IPS DF 6.9 (cell line): ENCODE data around the gene NKD1.

ENCODE experiments used
- DNase-seq: peaks from one replicate; pipeline ENCODE4 v3.0.0-alpha.2; 2013; ENCODE audit warnings: low read depth, low spot score
- H3K27ac ChIP-seq: one replicate; pipeline ENCODE4 v1.5.1; 2013; ENCODE audit warnings: low read length, control low read depth
- H3K27me3 ChIP-seq: 2 replicates; pipeline ENCODE4 v1.6.1; 2013; ENCODE audit warnings: mild to moderate bottlenecking, low read length; ENCODE audit not compliant: control insufficient read depth, insufficient read depth
- H3K36me3 ChIP-seq: 2 replicates; pipeline ENCODE4 v1.6.1; 2013; ENCODE audit warnings: low read length; ENCODE audit not compliant: control insufficient read depth, insufficient read depth
- H3K4me1 ChIP-seq: 2 replicates; pipeline ENCODE4 v1.6.1; 2013; ENCODE audit warnings: low read length; ENCODE audit not compliant: control insufficient read depth, insufficient read depth
- H3K4me3 ChIP-seq: 2 replicates; pipeline ENCODE4 v1.5.1; 2013; ENCODE audit warnings: mild to moderate bottlenecking, low read length
- H3K9me3 ChIP-seq: 2 replicates; pipeline ENCODE4 v1.6.1; 2013; ENCODE audit warnings: low read length, inconsistent platforms; ENCODE audit not compliant: control insufficient read depth, insufficient read depth
- WGBS: extraction: QIAGEN DNeasy Blood & Tissue Kit; methylation state at CpG from one replicate; pipeline ENCODE4 v1.1.7; 2013; ENCODE audit warnings: mixed read lengths, missing lambda C conversion rate; ENCODE audit not compliant: insufficient read length, insufficient coverage; 5-methylcytosine and 5-hydroxymethylcytosine counted together

NKD1 gene

GRCh38 chr16:50520451-50521245, 27.5 kb upstream of the NKD1 start:
- H3K4me3 ChIP-seq = no peak overlapping the region
- no peak for DNase-seq
- H3K27me3 ChIP-seq = no peaks in the 10 kb centered on the region
- H3K9me3 ChIP-seq = no peaks in the 10 kb centered on the region
- no peaks in the 10 kb centered on the region for H3K36me3 ChIP-seq
- no CpG with 5 or more reads among the region's 6 CpGs for WGBS
- H3K4me1 ChIP-seq = no peaks in the 10 kb centered on the region
- no peak overlapping the region for H3K27ac ChIP-seq

GRCh38 chr16:50521246-50521900, 26.8 kb upstream of the NKD1 start:
- Histone ChIP-seq H3K9me3 (no peaks in the 10 kb centered on the region), H3K27ac (no peak overlapping the region), H3K4me3 (no peak overlapping the region), H3K36me3 (no peaks in the 10 kb centered on the region), H3K27me3 (no peaks in the 10 kb centered on the region), H3K4me1 (no peaks in the 10 kb centered on the region)
- DNase-seq = no peak
- no CpG with 5 or more reads among the region's 9 CpGs for WGBS

GRCh38 chr16:50522324-50522723, 25.9 kb upstream of the NKD1 start:
- H3K27ac ChIP-seq = no peak overlapping the region
- no CpG with 5 or more reads among the region's 5 CpGs for WGBS
- no peaks in the 10 kb centered on the region for H3K36me3 ChIP-seq

GRCh38 chr16:50523710-50524109, 24.5 kb upstream of the NKD1 start:
- Histone ChIP-seq H3K27me3 (no peaks in the 10 kb centered on the region), H3K4me3 (no peak overlapping the region), H3K27ac (no peak overlapping the region), H3K36me3 (no peaks in the 10 kb centered on the region), H3K4me1 (no peaks in the 10 kb centered on the region), H3K9me3 (no peaks in the 10 kb centered on the region)
- WGBS = no CpG with 5 or more reads among the region's 7 CpGs
- DNase-seq = no peak

More at GRCh38 chr16:50522324-50522723, 25.9 kb upstream of the NKD1 start:
- Histone ChIP-seq H3K9me3 (no peaks in the 10 kb centered on the region), H3K4me3 (no peak overlapping the region), H3K4me1 (no peaks in the 10 kb centered on the region), H3K27me3 (no peaks in the 10 kb centered on the region)
- no peak for DNase-seq

GRCh38 chr16:50525262-50525661, 22.9 kb upstream of the NKD1 start:
- Histone ChIP-seq H3K27ac (no peak overlapping the region), H3K36me3 (no peaks in the 10 kb centered on the region), H3K4me1 (no peaks in the 10 kb centered on the region), H3K9me3 (no peaks in the 10 kb centered on the region), H3K27me3 (no peaks in the 10 kb centered on the region), H3K4me3 (no peak overlapping the region)
- WGBS = no CpG with 5 or more reads among the region's 3 CpGs
- no peak for DNase-seq

- Histone ChIP-seq H3K9me3 (no peaks in the 10 kb centered on the region), H3K27ac (no peak overlapping the region), H3K4me1 (no peaks in the 10 kb centered on the region), H3K27me3 (no peaks in the 10 kb centered on the region), H3K4me3 (no peak overlapping the region), H3K36me3 (no peaks in the 10 kb centered on the region)
- WGBS = no CpG with 5 or more reads among the region's 6 CpGs
- DNase-seq = no peak
Observed at GRCh38 chr16:50525716-50526115, 22.5 kb upstream of the NKD1 start.

- WGBS = no CpG with 5 or more reads among the region's 4 CpGs
- H3K27me3 ChIP-seq = no peaks in the 10 kb centered on the region
- no peak for DNase-seq
- no peaks in the 10 kb centered on the region for H3K4me1 ChIP-seq
- H3K27ac ChIP-seq = no peak overlapping the region
- no peak overlapping the region for H3K4me3 ChIP-seq
- H3K36me3 ChIP-seq = no peaks in the 10 kb centered on the region
- no peaks in the 10 kb centered on the region for H3K9me3 ChIP-seq
Observed at GRCh38 chr16:50526249-50526648, 21.9 kb upstream of the NKD1 start.

- Histone ChIP-seq H3K36me3 (no peaks in the 10 kb centered on the region), H3K27me3 (no peaks in the 10 kb centered on the region), H3K9me3 (no peaks in the 10 kb centered on the region), H3K4me1 (no peaks in the 10 kb centered on the region), H3K4me3 (no peak overlapping the region), H3K27ac (no peak overlapping the region)
- no CpG with 5 or more reads among the region's 6 CpGs for WGBS
- DNase-seq = no peak
Observed at GRCh38 chr16:50526796-50527195, 21.4 kb upstream of the NKD1 start.

GRCh38 chr16:50528820-50529219, 19.4 kb upstream of the NKD1 start:
- no peak overlapping the region for H3K4me3 ChIP-seq
- DNase-seq = no peak
- no peaks in the 10 kb centered on the region for H3K36me3 ChIP-seq
- no peaks in the 10 kb centered on the region for H3K4me1 ChIP-seq
- H3K27me3 ChIP-seq = no peaks in the 10 kb centered on the region
- no peaks in the 10 kb centered on the region for H3K9me3 ChIP-seq
- WGBS = no CpG with 5 or more reads among the region's 1 CpG
- H3K27ac ChIP-seq = no peak overlapping the region

GRCh38 chr16:50529334-50529733, 18.9 kb upstream of the NKD1 start:
- no peaks in the 10 kb centered on the region for H3K9me3 ChIP-seq
- no peak overlapping the region for H3K27ac ChIP-seq
- no peaks in the 10 kb centered on the region for H3K4me1 ChIP-seq
- no peaks in the 10 kb centered on the region for H3K36me3 ChIP-seq
- DNase-seq = no peak
- H3K27me3 ChIP-seq = no peaks in the 10 kb centered on the region
- no peak overlapping the region for H3K4me3 ChIP-seq
